Measurements from ENCODE around the gene MGAT3. TPM values are rescaled to one million over a fixed set of nuclear protein-coding genes. Genes with fewer than 3 reads are reported as not detected.

The MGAT3 gene
- total RNA-seq, 1 experiment from 2014 or later: 0.57 TPM

GRCh38 chr22:39502789-39503409 is 46.1 kb downstream of the MGAT3 start:
- H3K4me1 ChIP-seq (ENCODE audit: control insufficient read depth, insufficient read depth, low read length): peaks cover 16% of the 10 kb centered on the region
- in situ Hi-C loops (cut with HindIII; ENCODE audit: low pct_unique_long_range_greater_than_20kb, low sequenced_read_pairs): no loop called here
- ChIA-PET POLR2A (interaction anchor here (1.2 kb wide), 1 partner anchor 17 kb away, joined by 4 read pairs; the partner anchor contains the start of gene ATF4), CTCF (no interaction called here)
- no peak for DNase-seq (ENCODE audit: low read depth, low spot score)
- BruUV-seq (replicated peaks): TSS peak; percentile 49
- intact Hi-C loops (cut with micrococcal nuclease; ENCODE audit: unreplicated experiment): no loop called here
- no peaks in the 10 kb centered on the region for H3K9me3 ChIP-seq (ENCODE audit: control insufficient read depth, insufficient read depth, low read depth, low read length)
- H3K36me3 ChIP-seq (ENCODE audit: control insufficient read depth, insufficient read depth, low read length): peaks cover 10% of the 10 kb centered on the region
- ATAC-seq: peak; percentile 1; the same call in 1 of the 2 replicates
- H3K4me3 ChIP-seq (ENCODE audit: low read depth in 2 of 2, low read length in 2 of 2): peak overlapping the region; percentile 82 to 93
- TF ChIP-seq, protein P1, sequence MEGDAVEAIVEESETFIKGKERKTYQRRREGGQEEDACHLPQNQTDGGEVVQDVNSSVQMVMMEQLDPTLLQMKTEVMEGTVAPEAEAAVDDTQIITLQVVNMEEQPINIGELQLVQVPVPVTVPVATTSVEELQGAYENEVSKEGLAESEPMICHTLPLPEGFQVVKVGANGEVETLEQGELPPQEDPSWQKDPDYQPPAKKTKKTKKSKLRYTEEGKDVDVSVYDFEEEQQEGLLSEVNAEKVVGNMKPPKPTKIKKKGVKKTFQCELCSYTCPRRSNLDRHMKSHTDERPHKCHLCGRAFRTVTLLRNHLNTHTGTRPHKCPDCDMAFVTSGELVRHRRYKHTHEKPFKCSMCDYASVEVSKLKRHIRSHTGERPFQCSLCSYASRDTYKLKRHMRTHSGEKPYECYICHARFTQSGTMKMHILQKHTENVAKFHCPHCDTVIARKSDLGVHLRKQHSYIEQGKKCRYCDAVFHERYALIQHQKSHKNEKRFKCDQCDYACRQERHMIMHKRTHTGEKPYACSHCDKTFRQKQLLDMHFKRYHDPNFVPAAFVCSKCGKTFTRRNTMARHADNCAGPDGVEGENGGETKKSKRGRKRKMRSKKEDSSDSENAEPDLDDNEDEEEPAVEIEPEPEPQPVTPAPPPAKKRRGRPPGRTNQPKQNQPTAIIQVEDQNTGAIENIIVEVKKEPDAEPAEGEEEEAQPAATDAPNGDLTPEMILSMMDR (IDR thresholded peaks at IDR 0.05): no peak
- TF ChIP-seq TCF7L2 (IDR thresholded peaks at IDR 0.05; ENCODE audit: low read depth, low read length) (no peak), REST (IDR thresholded peaks at IDR 0.05; ENCODE audit: insufficient read depth in 1 of 2, low read depth in 2 of 2, low read length in 1 of 2) (no peak), SIN3A (IDR thresholded peaks at IDR 0.05; ENCODE audit: borderline replicate concordance, insufficient read depth, low read depth, low read length) (no peak), POLR2AphosphoS5 (IDR thresholded peaks at IDR 0.05; ENCODE audit: low read depth, low read length) (no peak; the same call in 1 of the 2 replicates)
- H3K27me3 ChIP-seq (ENCODE audit: control insufficient read depth, insufficient read depth, low read length): no peaks in the 10 kb centered on the region
- H3K27ac ChIP-seq (ENCODE audit: low read length): peak overlapping the region; percentile 92

DNA sequence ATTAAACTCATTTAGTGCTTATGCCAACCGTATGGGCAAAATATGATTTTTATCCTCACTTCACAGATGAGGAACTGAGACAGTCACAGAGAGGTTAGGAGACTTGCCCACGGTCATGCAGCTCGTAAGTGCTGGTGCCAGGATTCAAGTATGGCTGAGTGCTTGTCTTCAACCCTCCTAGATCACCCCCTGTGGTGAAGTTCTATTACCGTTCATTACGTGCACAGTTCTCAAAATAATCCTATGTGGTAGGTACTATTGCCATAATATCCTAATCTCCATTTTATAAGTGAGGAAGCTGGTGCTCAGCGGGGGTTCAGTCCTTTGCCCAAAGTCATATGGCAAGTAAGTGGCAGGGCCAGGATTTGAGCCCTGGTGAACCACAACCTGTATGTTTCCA is 46.8 kb downstream of the MGAT3 start:
- Histone ChIP-seq H3K27me3 (ENCODE audit: control insufficient read depth, insufficient read depth, low read length) (no peaks in the 10 kb centered on the region), H3K4me1 (ENCODE audit: control insufficient read depth, insufficient read depth, low read length) (peaks cover 16% of the 10 kb centered on the region), H3K27ac (ENCODE audit: low read length) (peak overlapping the region; percentile 92), H3K4me3 (ENCODE audit: low read depth in 2 of 2, low read length in 2 of 2) (peak overlapping the region; percentile 82 to 93), H3K9me3 (ENCODE audit: control insufficient read depth, insufficient read depth, low read depth, low read length) (no peaks in the 10 kb centered on the region), H3K36me3 (ENCODE audit: control insufficient read depth, insufficient read depth, low read length) (peaks cover 10% of the 10 kb centered on the region)
- no TSS peak for BruUV-seq (replicated peaks)
- DNase-seq (ENCODE audit: low read depth, low spot score) (no peak), ATAC-seq (no peak)
- in situ Hi-C loops (cut with HindIII; ENCODE audit: low pct_unique_long_range_greater_than_20kb, low sequenced_read_pairs) (no loop called here), intact Hi-C loops (cut with micrococcal nuclease; ENCODE audit: unreplicated experiment) (no loop called here)
- ChIA-PET CTCF (no interaction called here), POLR2A (interaction anchor here (0.6 kb wide), 1 partner anchor 8 kb away, joined by 3 read pairs; no protein-coding TSS in a partner anchor)
- TF ChIP-seq, protein P1 (IDR thresholded peaks at IDR 0.05): no peak
- TF ChIP-seq POLR2AphosphoS5 (IDR thresholded peaks at IDR 0.05; ENCODE audit: low read depth, low read length): no peak
- no peak for TF ChIP-seq SIN3A (IDR thresholded peaks at IDR 0.05; ENCODE audit: borderline replicate concordance, insufficient read depth, low read depth, low read length)
- TF ChIP-seq TCF7L2 (IDR thresholded peaks at IDR 0.05; ENCODE audit: low read depth, low read length): no peak
- no peak for TF ChIP-seq REST (IDR thresholded peaks at IDR 0.05; ENCODE audit: insufficient read depth in 1 of 2, low read depth in 2 of 2, low read length in 1 of 2)
